ENCODE data around the gene ALKBH4.
"Not testable (repeated sequence)": the region's sequence is repeated elsewhere in the genome, so short reads cannot be mapped to it uniquely, and the experiment has no call there.

The ALKBH4 gene

GRCh38 chr7:102464577-102465280 is at the start of gene ALKBH4, which contains the start of gene LRWD1:
TSS of gene ALKBH4 (minus strand) at chr7:102464863. CDS start at chr7:102464836, 27 bp downstream.
TSS of gene LRWD1 (plus strand) at chr7:102464984. CDS start at chr7:102465081, 97 bp downstream.
- peak within 1 kb of the TSS; percentile 67 for H3K27ac ChIP-seq
- peak; percentile 38 for TF ChIP-seq CTCF (IDR thresholded peaks at IDR 0.05)
- no peak for TF ChIP-seq ZFX (IDR thresholded peaks at IDR 0.05; ENCODE audit: borderline replicate concordance)

- H3K27ac ChIP-seq = not testable (repeated sequence)
These were observed 48.1 kb upstream of the ALKBH4 start for GRCh38 chr7:102512642-102513221.

- H3K27ac ChIP-seq = not testable (repeated sequence)
These were observed 47.3 kb upstream of the ALKBH4 start for GRCh38 chr7:102511860-102512522.

- H3K27ac ChIP-seq = not testable (repeated sequence)
These were observed 45.9 kb upstream of the ALKBH4 start for GRCh38 chr7:102510575-102510974.

- not testable (repeated sequence) for H3K27ac ChIP-seq
These were observed 42.9 kb upstream of the ALKBH4 start for GRCh38 chr7:102507410-102508088.

- H3K27ac ChIP-seq = not testable (repeated sequence)
These were observed 40.9 kb upstream of the ALKBH4 start for GRCh38 chr7:102505298-102506185.

- H3K27ac ChIP-seq = not testable (repeated sequence)
These were observed 38.5 kb upstream of the ALKBH4 start for GRCh38 chr7:102503141-102503540.

- not testable (repeated sequence) for H3K27ac ChIP-seq
These were observed 33.7 kb upstream of the ALKBH4 start for GRCh38 chr7:102498321-102498720.

GRCh38 chr7:102497308-102497707 is 32.6 kb upstream of the ALKBH4 start:
- not testable (repeated sequence) for H3K27ac ChIP-seq

- H3K27ac ChIP-seq = not testable (repeated sequence)
These were observed 32.2 kb upstream of the ALKBH4 start for GRCh38 chr7:102496861-102497260.

GRCh38 chr7:102494473-102495149 is 29.9 kb upstream of the ALKBH4 start:
- H3K27ac ChIP-seq = not testable (repeated sequence)

- H3K27ac ChIP-seq = not testable (repeated sequence)
These were observed 29.4 kb upstream of the ALKBH4 start for GRCh38 chr7:102494026-102494425.

GRCh38 chr7:102493220-102493935 is 28.7 kb upstream of the ALKBH4 start:
- not testable (repeated sequence) for H3K27ac ChIP-seq

GRCh38 chr7:102490529-102491075 is 25.9 kb upstream of the ALKBH4 start:
- H3K27ac ChIP-seq = not testable (repeated sequence)

- H3K27ac ChIP-seq = not testable (repeated sequence)
These were observed 19.7 kb upstream of the ALKBH4 start for GRCh38 chr7:102484317-102484716.

- H3K27ac ChIP-seq = not testable (repeated sequence)
These were observed 17.3 kb upstream of the ALKBH4 start for GRCh38 chr7:102481962-102482361.

Data from 22Rv1 (cell line).